Endodermal cell (in vitro differentiated cells): ENCODE measurements around the gene VSNL1. TPM values are rescaled to one million over a fixed set of nuclear protein-coding genes. Genes with fewer than 3 reads are reported as not detected.

Experiments used
- DNase-seq: peaks from one replicate; pipeline ENCODE4 v3.0.0-alpha.2; 2017
- H3K27ac ChIP-seq: 2 replicates; pipeline ENCODE4 v1.5.1; 2013; ENCODE audit warnings: mild to moderate bottlenecking, low read depth, low read length, moderate library complexity
- H3K27me3 ChIP-seq: 2 replicates; pipeline ENCODE4 v1.6.1; 2013; ENCODE audit warnings: mild to moderate bottlenecking, low read length, moderate library complexity; ENCODE audit not compliant: insufficient read depth, control insufficient read depth, poor library complexity, severe bottlenecking
- H3K36me3 ChIP-seq: 2 replicates; pipeline ENCODE4 v1.7.0; 2013; ENCODE audit warnings: mild to moderate bottlenecking, low read length, moderate library complexity; ENCODE audit not compliant: control insufficient read depth, insufficient read depth
- H3K4me1 ChIP-seq: one replicate; pipeline ENCODE4 v1.7.0; 2013; ENCODE audit warnings: low read length; ENCODE audit not compliant: control insufficient read depth, insufficient read depth
- H3K4me3 ChIP-seq: 2 replicates; pipeline ENCODE4 v1.5.1; 2013; ENCODE audit warnings: mild to moderate bottlenecking, low read length, moderate library complexity
- H3K9ac ChIP-seq: 2 replicates; pipeline ENCODE4 v1.6.1; 2013; ENCODE audit warnings: mild to moderate bottlenecking, low read length, moderate library complexity; ENCODE audit not compliant: poor library complexity, severe bottlenecking; ENCODE audit errors: extremely low read depth
- H3K9me3 ChIP-seq: 2 replicates; pipeline ENCODE4 v1.6.1; 2013; ENCODE audit warnings: mild to moderate bottlenecking, low read length, moderate library complexity; ENCODE audit not compliant: control insufficient read depth
- H3K27ac Mint-ChIP-seq: 2 replicates; pipeline ENCODE4 v1.8.0; 2020; ENCODE audit warnings: mixed read lengths
- H3K27me3 Mint-ChIP-seq: 2 replicates; pipeline ENCODE4 v1.8.0; 2021; ENCODE audit warnings: mild to moderate bottlenecking, mixed read lengths; ENCODE audit not compliant: insufficient read depth
- H3K36me3 Mint-ChIP-seq: 2 replicates; pipeline ENCODE4 v1.8.0; 2020; ENCODE audit warnings: low read depth, mixed read lengths
- H3K4me1 Mint-ChIP-seq: 2 replicates; pipeline ENCODE4 v1.8.0; 2020; ENCODE audit warnings: mixed read lengths
- H3K4me3 Mint-ChIP-seq: 2 replicates; pipeline ENCODE4 v1.8.0; 2020; ENCODE audit warnings: mild to moderate bottlenecking, moderate library complexity, mixed read lengths
- H3K9me3 Mint-ChIP-seq: 2 replicates; pipeline ENCODE4 v1.8.0; 2020; ENCODE audit warnings: mild to moderate bottlenecking, mixed read lengths
- WGBS, 2 experiments: methylation state at CpG; one replicate each; pipeline versions ENCODE4 v1.1.5 to v1.1.7; 2013; ENCODE audit warnings: missing lambda C conversion rate in 2 of 2, mixed read lengths in 1 of 2; ENCODE audit not compliant: insufficient coverage in 1 of 2, insufficient read length in 1 of 2; 5-methylcytosine and 5-hydroxymethylcytosine counted together
- total RNA-seq, 2 donors: library from RNA; stranded (reverse); fragmentation: NEBNext Ultra II Directional in 1 of 2; extraction: Animal tissue kit (Norgen Biotek cat#: 25700) in 1 of 2; gene quantifications; 2 replicates in 1 of 2; 3 replicates in 1 of 2; pipeline ENCODE4 v1.2.1, GENCODE V29; 2021
- TF ChIP-seq, protein P1 (sequence below): fragments of 200-600 bp; sonication (generic); conservative IDR thresholded peaks from 2 replicates; pipeline ENCODE4 v1.5.0; 2021; ENCODE audit warnings: antibody characterized with exemption, mild to moderate bottlenecking

VSNL1 gene
- total RNA-seq, 2 donors from 2014 or later: 1.4 to 3.3 TPM

DNA sequence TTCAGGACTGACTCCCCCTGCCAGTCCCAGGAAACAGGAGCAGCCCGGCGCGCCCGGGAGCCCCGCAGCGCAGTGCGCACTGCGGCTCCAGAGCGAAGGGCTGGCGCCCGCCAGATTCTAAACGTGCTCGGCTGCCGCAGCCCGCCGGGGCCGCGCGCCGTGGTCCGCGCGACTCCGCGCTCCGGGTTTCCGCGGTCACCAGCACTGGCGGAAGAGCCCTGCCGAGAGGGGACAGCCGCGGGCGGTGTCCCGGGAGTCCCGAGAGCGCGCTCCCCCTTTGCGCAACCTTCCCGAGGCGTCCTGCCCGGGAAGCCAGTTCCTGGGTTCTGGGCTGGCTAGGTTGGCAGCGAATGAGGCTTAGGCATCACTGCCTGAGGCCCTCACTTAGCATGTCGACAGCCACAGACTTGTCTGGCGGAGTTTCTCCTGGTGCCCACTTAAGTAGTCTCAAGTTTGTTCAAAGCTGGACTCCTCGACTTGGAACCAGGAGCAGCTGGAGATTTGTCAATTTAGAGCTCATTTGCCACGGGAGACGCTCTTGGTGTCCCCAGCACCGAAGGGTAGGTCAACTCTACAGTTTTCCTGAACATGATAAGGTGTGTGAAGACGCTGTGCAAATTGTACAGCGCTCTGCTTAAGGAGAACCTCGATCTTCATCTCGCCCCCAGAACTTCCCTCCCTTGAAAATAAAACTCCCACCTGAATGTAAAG is 1.5 kb upstream of the VSNL1 start:
- peaks cover 75% of the 10 kb centered on the region for H3K27me3 Mint-ChIP-seq
- no peaks in the 10 kb centered on the region for H3K36me3 Mint-ChIP-seq
- H3K9ac ChIP-seq: no peak overlapping the region
- no peaks in the 10 kb centered on the region for H3K9me3 Mint-ChIP-seq
- DNase-seq: peak; percentile 88
- no peak overlapping the region for H3K27ac ChIP-seq
- H3K4me1 Mint-ChIP-seq: peaks cover 22% of the 10 kb centered on the region
- 4 to 14% methylated on average over 10 to 52 of the region's 52 CpGs for WGBS, 2 experiments
- no peaks in the 10 kb centered on the region for H3K9me3 ChIP-seq
- TF ChIP-seq, protein P1, sequence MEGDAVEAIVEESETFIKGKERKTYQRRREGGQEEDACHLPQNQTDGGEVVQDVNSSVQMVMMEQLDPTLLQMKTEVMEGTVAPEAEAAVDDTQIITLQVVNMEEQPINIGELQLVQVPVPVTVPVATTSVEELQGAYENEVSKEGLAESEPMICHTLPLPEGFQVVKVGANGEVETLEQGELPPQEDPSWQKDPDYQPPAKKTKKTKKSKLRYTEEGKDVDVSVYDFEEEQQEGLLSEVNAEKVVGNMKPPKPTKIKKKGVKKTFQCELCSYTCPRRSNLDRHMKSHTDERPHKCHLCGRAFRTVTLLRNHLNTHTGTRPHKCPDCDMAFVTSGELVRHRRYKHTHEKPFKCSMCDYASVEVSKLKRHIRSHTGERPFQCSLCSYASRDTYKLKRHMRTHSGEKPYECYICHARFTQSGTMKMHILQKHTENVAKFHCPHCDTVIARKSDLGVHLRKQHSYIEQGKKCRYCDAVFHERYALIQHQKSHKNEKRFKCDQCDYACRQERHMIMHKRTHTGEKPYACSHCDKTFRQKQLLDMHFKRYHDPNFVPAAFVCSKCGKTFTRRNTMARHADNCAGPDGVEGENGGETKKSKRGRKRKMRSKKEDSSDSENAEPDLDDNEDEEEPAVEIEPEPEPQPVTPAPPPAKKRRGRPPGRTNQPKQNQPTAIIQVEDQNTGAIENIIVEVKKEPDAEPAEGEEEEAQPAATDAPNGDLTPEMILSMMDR: no peak
- H3K36me3 ChIP-seq: no peaks in the 10 kb centered on the region
- H3K27me3 ChIP-seq: peaks cover 83% of the 10 kb centered on the region
- no peak overlapping the region for H3K27ac Mint-ChIP-seq
- H3K4me3 ChIP-seq: peak overlapping the region; percentile 85
- H3K4me3 Mint-ChIP-seq: peak overlapping the region; percentile 68
- H3K4me1 ChIP-seq: peaks cover 8% of the 10 kb centered on the region

DNA sequence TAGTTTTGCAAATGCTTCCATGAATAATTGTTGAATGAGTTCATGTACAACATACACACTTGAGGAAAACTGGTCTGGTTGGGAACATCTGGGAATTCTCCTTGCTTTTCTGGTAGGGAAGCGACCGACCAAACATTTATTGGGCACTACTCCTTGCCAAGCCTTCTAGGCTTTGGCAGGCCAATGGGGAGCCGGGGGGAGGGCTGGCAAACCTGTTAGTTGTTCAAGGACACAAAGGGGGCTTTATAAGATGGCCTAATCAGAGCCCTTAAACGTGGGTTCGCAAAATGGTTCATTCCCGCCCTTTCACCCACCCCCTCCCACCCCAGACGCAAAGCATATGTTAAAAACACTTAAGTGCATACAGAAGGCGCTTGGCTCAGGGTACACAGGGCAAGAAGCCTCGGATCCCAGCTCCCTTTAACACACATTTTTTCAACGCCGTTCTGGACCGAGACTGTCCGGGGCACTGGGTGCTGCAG is 844 bp upstream of the VSNL1 start:
- Mint-ChIP-seq H3K27me3 (peaks cover 77% of the 10 kb centered on the region), H3K27ac (peak overlapping the region; percentile 87), H3K9me3 (no peaks in the 10 kb centered on the region), H3K36me3 (no peaks in the 10 kb centered on the region), H3K4me3 (peak overlapping the region; percentile 68), H3K4me1 (peaks cover 26% of the 10 kb centered on the region)
- TF ChIP-seq, protein P1: no peak
- H3K9me3 ChIP-seq: no peaks in the 10 kb centered on the region
- peak; percentile 88 for DNase-seq
- H3K27ac ChIP-seq: peak overlapping the region; percentile 56
- no peaks in the 10 kb centered on the region for H3K36me3 ChIP-seq
- H3K4me1 ChIP-seq: peaks cover 8% of the 10 kb centered on the region
- H3K9ac ChIP-seq: no peak overlapping the region
- peaks cover 89% of the 10 kb centered on the region for H3K27me3 ChIP-seq
- peak overlapping the region; percentile 87 for H3K4me3 ChIP-seq
- 14 to 21% methylated on average over 7 to 13 of the region's 13 CpGs for WGBS, 2 experiments

DNA sequence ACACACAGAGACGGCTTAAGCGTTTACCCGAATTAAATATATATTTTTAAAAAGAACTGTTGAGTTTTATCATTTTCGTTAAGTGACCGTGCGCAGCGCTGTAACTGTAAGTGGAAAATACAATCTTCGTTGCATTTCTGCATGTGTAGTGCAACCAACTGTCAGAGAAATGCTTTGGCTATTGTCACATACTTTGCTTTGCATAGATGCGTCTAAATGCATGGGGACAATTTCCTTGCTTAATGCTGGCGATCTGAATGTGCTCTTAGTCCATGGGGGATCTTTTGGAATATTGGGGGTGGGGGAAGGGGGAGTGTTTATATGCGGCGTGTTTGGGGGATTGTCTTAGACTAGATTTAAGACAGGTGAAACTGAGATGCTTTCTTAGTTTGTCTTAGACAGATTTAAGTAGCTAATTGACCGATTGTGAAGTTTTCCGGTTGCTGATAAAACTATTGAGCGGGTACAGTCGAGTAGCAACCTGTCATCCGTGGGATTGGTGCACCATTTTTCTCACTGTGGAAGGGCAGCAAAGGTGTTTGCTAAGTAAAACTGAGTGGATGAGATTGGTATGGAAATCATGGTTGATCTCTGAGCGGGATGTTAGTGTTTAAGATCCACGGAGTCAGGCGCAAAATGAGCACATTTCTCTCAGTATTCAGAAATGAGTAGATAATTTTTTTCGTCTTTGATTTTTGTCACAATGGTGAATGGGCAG is 476 bp downstream of the VSNL1 start:
- TF ChIP-seq, protein P1: no peak

More for the DNA sequence above, 476 bp downstream of the VSNL1 start:
- Mint-ChIP-seq H3K27ac (peak overlapping the region; percentile 87), H3K9me3 (no peaks in the 10 kb centered on the region), H3K4me3 (peak overlapping the region; percentile 68), H3K36me3 (no peaks in the 10 kb centered on the region), H3K27me3 (peaks cover 70% of the 10 kb centered on the region), H3K4me1 (peaks cover 31% of the 10 kb centered on the region)
- Histone ChIP-seq H3K27me3 (peaks cover 82% of the 10 kb centered on the region), H3K9ac (peak overlapping the region; percentile 21), H3K9me3 (no peaks in the 10 kb centered on the region), H3K4me1 (peaks cover 8% of the 10 kb centered on the region), H3K36me3 (no peaks in the 10 kb centered on the region), H3K27ac (no peak overlapping the region), H3K4me3 (peak overlapping the region; percentile 87)
- WGBS, 2 experiments: 1% methylated on average over 14 to 21 of the region's 21 CpGs
- no peak for DNase-seq
